GM10248 (cell line): ENCODE measurements around the gene MLPH.

Experiments
- CTCF ChIA-PET: fragments of 300-600 bp; sonication (Branson Sonifier 250); formaldehyde crosslinking; extraction: SDS; loops from one replicate; lab custom pipeline; 2021; ENCODE audit warnings: antibody characterized with exemption; lab: Yijun Ruan, JAX
- POLR2A ChIA-PET: fragments of 350-650 bp; sonication (Branson Sonifier 250); formaldehyde crosslinking; extraction: SDS; loops from one replicate; lab custom pipeline; 2020; ENCODE audit warnings: antibody characterized with exemption; lab: Yijun Ruan, JAX
- DNase-seq: peaks from one replicate; pipeline ENCODE4 v3.0.0; 2012; ENCODE audit errors: extremely low spot score
- TF ChIP-seq, protein P1 (sequence below): IDR thresholded peaks from 2 replicates; pipeline ENCODE4 v1.5.1; 2012; ENCODE audit warnings: mild to moderate bottlenecking, low read depth; ENCODE audit errors: extremely low read depth, missing control alignments, control extremely low read depth

MLPH gene

DNA sequence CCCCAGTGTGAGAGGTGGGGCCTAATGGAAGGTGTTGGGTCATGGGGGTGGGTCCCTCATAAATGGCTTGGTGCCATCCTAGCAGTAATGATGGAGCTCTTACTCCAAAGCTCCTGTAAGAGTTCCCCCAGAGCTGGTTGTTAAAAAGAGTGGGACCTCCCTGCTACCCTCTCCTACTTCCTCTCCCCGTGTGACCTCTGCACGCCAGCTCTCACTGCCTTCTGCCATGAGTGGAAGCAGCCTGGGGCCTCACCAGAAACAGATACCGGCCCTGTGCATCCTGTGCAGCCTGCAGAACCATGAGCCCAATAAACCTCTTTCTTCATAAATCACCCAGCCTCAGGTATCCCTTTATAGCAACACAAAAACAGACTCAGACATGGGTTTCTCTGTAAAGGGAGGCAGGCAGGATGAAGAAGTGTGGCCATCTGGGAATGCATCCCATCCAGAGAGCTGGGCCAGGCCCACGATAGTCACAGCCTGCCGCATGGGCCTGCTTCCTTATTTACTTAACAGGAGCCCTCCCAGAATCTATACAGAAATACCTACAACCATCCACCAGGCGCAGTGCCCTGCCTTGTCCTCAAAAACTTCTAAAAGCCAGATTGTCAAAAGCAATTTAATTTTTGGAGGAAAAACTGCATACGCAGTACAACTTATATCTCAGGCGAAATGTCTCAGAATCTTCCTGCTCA is 86.8 kb downstream of the MLPH start:
- no peak for DNase-seq
- POLR2A ChIA-PET, result no interaction called here
- TF ChIP-seq, protein P1, sequence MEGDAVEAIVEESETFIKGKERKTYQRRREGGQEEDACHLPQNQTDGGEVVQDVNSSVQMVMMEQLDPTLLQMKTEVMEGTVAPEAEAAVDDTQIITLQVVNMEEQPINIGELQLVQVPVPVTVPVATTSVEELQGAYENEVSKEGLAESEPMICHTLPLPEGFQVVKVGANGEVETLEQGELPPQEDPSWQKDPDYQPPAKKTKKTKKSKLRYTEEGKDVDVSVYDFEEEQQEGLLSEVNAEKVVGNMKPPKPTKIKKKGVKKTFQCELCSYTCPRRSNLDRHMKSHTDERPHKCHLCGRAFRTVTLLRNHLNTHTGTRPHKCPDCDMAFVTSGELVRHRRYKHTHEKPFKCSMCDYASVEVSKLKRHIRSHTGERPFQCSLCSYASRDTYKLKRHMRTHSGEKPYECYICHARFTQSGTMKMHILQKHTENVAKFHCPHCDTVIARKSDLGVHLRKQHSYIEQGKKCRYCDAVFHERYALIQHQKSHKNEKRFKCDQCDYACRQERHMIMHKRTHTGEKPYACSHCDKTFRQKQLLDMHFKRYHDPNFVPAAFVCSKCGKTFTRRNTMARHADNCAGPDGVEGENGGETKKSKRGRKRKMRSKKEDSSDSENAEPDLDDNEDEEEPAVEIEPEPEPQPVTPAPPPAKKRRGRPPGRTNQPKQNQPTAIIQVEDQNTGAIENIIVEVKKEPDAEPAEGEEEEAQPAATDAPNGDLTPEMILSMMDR, result no peak
- CTCF ChIA-PET, result interaction anchor here (0.6 to 9.2 kb wide), 5 partner anchors 10 to 1082 kb away, joined by 3 to 317 read pairs (median 34); no protein-coding TSS in a partner anchor

DNA sequence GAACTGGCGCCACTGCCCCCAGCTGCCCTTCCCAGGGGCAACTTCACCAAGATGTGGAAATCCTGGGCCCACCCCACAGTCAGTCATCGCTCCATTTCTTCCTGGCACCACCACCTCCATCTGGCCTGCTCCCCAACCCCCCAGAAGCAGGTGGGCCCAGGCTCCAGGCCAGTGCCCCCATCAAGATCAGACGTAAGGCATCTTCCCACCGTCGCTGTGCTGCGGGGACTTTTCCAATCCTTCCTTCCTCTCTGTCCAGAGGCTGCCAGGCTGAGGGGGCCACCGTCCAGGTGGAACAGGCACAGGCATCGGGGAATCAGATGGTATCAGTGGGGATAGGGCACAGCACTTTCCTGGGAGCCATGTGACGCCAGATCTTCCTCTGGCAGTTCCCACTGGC is 87.4 kb downstream of the MLPH start:
- CTCF ChIA-PET, result interaction anchor here (4.1 to 9.2 kb wide), 4 partner anchors 10 to 172 kb away, joined by 22 to 317 read pairs (median 48); no protein-coding TSS in a partner anchor
- POLR2A ChIA-PET, result no interaction called here
- TF ChIP-seq, protein P1, result no peak
- DNase-seq, result no peak

DNA sequence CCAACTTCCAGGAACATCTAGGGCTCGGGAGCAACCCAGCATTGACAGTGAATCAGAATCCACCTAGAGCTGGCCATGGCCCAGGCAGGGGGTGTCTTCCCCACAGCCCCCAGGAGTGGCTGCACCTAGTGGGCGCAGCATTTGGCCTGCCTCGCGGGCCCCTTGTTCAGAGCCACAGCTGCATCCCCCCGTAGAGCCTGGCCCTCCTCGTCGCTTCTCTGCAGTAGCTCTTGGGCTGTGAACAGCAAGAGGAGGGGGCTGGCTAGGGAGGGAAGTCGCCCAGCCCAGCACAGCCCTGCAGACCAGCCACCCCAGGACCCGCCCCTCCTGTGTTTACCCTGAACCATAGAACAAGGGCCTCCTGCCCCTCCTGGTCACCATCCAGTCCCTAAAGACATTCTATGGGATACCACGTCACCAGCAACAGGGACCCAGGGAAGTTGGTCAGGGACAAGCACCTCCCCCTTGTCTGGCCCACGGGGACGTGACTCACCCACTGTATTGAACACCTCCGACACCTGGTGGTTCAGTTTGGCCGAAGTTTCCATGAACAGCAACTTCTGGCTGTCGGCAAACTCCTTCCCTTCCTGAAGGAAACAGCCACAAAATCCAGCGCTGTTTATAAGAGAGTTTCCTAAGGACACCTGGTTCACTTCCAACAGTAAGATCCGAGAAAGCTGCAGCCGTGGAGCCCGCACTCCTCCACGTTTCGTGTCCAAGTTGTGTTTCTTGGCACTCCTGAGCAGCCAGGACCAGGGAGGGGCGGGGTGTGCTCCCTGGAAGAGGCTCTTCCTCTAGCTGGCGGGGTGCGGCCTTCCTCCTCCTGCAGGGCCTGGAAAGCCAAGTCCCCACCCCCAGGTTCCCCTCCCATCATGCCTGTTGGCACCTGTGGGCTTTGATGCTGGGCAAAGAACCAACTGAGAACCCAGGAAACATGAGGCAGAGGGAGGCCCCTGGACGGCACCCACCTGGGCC is 88.1 kb downstream of the MLPH start:
- CTCF ChIA-PET, result interaction anchor here (4.1 to 9.2 kb wide), 3 partner anchors 9 to 171 kb away, joined by 22 to 317 read pairs (median 63); no protein-coding TSS in a partner anchor
- no peak for DNase-seq
- TF ChIP-seq, protein P1, result no peak
- POLR2A ChIA-PET, result no interaction called here

DNA sequence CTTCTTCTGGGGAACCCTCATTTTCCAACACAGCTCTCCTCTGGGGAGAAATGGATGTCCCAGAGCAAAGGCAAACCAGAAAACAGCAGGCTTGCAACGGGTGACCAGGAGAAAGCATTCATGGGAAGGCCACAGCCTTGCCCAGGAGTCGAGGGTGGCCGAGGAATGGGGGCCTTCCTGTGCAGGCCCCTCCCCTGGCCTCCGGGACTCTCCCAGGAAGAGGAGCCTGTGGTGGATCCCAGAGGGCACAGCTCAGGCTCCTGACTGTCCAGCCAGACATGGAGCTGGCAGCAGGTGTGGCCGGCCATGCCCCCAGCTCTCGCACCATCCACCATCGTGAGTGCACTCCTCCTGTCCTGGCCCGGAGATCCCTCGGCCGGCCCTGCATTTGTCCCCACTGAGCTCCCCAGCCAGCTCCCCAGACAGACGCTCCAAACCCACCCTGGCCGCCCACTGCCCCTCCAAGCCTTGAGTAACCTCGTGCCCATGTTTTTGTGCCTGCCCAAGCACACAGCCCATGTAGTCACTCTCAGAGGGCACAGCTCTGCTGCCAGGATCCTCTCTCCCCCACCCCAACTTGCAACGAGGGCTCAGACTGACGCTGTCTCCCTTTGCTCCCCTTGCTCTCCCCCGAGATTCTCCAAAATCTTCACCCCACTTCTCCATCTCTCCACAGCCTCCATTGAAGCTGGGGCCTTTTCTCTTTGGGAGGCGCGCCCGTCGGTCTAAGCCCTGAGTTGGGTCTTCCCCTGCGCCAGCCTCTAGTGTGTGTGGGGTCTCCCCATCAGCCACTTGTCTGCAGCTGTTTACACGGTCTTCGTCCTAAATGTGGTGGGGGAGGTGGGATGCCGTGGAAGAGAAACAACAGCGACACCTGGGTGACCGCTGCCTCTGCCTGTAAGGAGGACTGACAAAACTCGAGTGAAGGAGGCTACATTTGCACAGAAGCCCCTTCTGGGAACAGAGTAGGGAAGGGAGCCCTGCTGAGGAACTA is 89.1 kb downstream of the MLPH start:
- POLR2A ChIA-PET, result no interaction called here
- CTCF ChIA-PET, result interaction anchor here (9.2 kb wide), 1 partner anchor 66 kb away, joined by 317 read pairs; no protein-coding TSS in a partner anchor
- TF ChIP-seq, protein P1, result no peak
- DNase-seq, result no peak

DNA sequence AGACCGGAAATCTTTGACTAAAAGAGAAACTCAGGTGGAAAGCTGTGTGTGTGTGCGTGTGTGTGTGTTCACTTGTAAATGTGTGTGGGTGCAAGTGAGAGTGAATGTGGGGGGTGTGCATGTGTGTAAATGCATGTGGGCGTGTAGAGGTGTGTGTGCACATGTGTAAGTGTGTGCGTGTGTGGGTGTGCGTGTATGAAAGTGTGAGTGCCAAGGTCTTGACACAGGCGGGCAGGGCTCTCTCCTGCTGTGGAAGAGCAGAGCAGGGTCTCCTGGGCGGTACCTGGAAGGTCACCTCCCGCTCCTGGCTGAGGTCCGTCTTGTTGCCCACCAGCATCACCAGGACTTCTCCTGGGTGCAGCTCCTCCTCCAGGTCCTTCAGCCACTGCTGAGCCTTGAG is 89.9 kb downstream of the MLPH start:
- DNase-seq, result no peak
- TF ChIP-seq, protein P1, result no peak
- CTCF ChIA-PET, result interaction anchor here (9.2 kb wide), 1 partner anchor 66 kb away, joined by 317 read pairs; no protein-coding TSS in a partner anchor
- POLR2A ChIA-PET, result no interaction called here

DNA sequence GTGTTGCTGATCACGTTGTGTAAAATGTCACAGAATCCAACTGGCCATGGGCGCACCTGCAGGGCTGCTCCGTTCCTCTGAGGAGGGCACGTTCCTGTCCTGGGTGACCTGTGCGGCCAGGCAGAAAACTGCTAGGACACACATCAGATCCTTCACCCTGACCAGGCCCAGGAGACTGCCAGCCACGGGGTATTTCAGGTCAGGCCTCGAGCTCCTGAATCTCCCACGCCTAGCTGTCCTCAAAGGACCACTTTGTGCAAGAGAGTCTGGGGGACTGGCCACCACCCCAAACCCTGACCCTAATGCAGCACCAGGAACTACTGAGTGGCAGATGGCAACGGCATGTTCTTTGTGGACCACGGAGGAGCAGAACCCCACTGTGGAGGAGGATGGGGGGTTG is 90.4 kb downstream of the MLPH start:
- DNase-seq, result no peak
- ChIA-PET POLR2A (no interaction called here), CTCF (interaction anchor here (9.2 kb wide), 1 partner anchor 67 kb away, joined by 317 read pairs; no protein-coding TSS in a partner anchor)
- TF ChIP-seq, protein P1, result no peak
